HG03460 (cell line): ENCODE measurements around the gene ARHGAP15.

ENCODE experiments used
- ATAC-seq: cut with Tn5 transposase; IDR thresholded peaks from one replicate; pipeline ENCODE4 v1.9.1; 2021; ENCODE audit not compliant: unreplicated experiment

Gene ARHGAP15

DNA sequence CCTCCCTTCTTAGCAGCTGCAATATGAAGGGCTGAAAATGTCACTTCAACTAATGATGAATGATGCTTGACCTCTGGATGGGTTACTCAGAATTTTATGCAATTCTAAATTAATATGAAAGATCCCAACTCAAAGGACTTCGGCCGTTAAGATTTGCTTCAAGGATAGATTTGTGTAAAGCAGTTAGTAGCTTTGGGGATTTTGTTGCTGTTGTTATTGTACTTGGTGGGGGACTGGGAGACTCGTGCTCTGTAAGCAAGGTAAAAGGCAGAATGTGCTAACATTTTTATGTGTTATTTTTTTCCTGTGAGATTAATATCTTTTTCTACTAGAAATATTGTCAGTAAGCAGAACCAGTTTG, 478.8 kb downstream of the ARHGAP15 start:
- ATAC-seq: no peak

DNA sequence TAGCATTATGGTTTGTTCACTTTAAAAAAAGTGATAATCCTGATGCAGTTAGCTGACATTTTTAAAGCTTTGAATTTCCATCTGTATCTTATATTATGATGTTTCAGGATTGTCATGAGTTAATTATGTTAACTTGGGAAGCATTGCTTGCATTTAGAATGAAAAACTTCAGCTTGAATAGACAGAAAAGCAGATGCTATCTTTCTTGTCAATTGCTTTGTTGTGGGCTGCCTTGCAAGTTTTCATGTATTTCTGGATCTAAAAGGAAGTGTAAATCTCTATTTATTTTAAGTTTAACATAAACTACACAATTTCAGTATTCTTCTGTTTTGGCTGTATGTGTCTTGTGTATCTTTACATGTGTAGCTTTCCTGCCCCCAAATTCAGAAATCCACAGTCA, 479.5 kb downstream of the ARHGAP15 start:
- ATAC-seq: no peak

DNA sequence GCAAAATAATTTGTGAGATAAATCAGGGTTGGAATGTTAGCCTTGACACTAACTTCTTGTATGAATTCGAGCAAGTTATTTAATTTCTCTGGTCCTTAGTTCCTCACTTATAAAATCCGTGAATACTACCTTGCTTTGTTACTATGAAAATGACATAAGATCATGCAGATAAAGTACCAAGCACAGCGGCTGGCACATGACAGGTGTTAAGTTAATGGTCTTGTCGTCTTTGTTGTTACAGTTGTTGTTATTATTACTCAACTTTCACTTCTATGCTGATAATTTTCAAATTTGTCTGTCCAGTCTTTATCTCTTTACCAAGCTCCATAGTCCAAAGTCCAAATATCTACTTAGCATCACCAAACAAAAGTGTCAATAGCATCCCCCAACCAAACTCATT, 482.1 kb downstream of the ARHGAP15 start:
- ATAC-seq: no peak

DNA sequence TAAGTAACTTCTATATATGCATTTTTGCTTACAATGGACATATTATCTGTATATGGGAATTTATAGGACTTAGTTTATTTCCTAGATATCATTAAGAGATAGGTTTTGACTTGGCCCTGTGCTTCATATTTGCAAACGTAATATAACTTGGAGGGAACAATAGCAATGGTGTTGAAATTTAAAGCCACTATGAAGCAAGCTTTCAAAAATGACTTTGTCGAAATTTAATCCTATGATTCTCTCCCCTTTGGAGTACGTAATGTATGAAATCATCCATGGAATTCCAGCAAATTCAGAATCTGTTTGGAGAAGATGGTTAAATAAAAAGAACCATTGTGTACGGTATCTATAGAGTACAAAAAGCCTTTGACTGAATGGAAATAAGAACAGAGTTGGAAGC, 486.3 kb downstream of the ARHGAP15 start:
- no peak for ATAC-seq

DNA sequence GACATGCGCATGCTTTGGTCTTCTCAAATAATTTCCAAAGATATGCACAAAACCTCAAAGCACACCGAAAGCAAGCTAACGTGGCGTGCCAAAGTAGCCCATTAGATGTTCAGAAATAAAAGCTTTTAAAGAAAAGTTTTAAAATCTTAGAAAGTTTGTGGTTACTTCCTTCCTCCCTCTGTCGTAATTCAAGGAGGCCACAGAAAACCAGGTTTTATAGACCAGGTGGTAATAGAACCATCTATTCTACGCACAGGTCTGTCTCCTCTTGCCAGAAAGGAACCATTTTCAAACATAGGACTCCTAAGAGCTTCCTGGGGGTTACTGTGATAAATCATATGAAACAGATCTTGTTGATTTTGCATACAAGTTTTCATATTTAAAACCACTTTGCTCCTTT, 487.2 kb downstream of the ARHGAP15 start:
- ATAC-seq: no peak

DNA sequence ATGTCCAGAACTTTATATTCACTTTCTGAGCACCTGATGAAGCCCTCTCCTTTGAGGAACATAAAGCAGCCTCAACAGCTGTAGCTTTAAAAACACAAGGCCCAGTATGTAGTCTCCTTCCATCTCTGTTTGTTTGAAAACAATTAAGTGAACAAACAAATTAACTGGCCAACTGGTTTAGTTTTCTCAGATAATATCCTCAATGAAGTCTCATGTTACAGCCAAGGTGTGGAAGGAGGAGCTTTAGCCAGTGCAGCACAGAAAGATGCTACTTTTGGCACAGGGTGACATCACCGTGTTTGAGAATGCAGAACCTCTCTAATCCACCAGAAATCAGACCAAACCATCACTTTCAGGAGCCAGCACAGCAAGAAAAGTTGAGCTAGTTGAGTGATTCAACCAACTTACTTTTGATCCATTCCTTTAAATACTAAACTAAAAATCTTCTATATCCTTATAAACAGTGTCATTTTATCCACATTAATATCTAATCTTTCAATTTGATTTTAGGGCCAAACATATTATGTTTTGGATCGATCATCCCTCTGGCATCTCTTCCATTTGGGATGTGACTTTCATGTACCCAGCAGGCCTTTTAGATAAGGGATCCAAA, 488.7 kb downstream of the ARHGAP15 start:
- no peak for ATAC-seq

DNA sequence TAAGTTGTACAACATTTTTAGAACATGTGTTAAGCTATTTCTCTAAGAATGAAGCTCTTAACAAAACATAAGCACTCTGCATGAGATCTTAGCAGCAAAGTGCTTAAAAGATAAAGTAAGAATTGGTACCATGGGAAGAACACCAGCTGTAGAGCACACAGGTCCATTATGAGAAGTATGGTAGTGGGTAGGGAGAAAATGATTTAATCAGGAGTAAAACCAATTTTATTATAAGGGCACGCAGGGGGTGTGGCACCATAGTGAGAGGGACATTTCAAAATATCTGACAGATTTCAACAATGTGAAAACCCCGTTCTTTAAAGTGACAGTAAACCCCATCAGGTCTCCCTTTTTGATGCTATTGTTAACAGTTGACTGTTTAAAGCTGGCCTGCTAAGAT, 492.9 kb downstream of the ARHGAP15 start:
- no peak for ATAC-seq

DNA sequence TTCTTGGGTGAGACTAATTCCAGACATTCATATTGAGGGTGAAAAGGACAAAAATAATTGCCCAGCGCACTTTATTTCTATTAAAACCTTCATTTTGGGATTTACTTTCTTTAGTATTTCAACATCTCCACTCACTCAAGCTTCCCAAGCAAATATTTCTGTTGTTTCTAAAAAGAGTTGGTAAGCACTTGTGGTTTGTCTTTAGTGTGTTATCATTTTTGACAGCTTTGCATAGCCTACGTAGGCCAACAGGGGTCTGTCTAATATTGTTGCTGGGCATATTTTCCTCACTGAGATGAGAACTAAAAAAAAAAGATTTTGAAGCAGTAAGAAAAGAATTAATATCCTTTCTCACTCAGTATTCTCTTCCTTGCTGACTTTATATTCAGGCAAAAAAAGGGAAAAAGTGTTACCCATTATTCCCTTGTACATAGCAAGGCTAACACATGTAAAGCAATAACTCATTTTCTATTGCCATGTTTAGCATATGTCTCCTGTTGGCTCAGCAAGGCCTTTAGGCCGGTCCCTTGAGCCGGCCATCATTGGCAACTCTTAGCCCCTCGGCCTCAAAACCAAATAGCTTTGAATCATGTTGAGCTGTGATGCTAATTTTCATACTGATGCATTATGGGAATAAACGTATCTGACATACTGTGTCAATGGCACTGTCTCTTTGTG, 494.2 kb downstream of the ARHGAP15 start:
- ATAC-seq: no peak

DNA sequence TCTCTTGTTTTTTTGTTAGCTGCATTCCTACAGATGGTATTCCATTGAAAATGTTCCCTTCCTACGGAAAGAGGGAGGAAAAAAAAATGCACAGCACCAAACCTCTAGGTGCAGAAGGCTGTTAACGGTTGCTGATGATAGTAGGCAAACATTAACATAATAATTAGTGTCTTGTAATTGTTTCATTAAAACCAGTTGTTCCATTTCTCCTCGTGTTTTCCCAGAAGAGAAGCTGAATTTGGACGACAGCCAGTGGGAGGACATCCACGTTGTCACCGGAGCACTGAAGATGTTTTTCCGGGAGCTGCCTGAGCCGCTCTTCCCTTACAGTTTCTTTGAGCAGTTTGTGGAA, 494.7 kb downstream of the ARHGAP15 start:
- no peak for ATAC-seq

DNA sequence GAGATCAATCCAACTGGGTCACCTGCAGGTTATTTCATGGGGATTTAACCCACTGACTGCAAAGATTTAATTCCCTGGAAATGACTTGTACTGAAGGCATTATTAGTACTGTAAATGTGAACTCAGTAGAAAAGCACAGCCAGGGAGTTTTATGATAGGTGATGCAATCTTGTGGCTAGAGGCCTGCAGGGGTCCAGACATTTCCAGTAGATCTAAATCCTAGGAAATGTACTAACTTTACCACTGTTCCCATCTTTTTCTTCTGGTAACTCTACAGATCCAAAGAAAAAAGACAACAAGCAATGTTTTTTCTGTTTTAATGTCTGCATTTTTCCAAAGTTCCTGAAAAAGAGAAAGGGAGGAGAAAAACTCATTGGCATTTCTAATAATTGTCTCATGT, 500.1 kb downstream of the ARHGAP15 start:
- ATAC-seq: no peak

DNA sequence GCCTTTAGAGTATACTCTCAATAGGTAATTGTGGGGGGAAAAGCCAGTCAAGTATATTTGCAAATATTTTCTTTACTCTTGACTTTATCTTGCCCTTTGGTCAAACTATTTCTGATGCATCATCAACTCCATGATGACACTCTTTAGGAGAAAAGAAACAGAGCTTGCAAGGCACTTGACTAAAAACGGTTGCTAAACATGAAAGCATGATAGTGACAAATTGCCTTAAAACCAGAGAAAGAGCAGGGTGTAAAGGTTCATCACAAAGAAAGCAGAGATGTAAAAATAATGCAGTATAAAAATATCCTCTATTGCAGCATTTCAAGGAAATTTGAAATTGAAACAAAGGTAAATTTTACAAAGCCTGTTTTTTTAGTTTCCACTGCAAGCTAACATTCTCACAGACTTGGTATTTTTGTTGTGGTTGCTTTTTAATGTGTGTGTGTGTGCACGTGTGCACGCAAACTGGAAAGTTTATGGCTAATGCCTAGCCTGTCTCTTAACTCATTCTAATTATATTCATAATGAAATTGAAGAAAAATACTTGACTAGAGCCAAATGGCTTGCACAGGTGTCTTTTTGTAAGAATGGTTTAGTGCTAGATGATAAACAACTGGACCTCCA, 503.6 kb downstream of the ARHGAP15 start:
- no peak for ATAC-seq

DNA sequence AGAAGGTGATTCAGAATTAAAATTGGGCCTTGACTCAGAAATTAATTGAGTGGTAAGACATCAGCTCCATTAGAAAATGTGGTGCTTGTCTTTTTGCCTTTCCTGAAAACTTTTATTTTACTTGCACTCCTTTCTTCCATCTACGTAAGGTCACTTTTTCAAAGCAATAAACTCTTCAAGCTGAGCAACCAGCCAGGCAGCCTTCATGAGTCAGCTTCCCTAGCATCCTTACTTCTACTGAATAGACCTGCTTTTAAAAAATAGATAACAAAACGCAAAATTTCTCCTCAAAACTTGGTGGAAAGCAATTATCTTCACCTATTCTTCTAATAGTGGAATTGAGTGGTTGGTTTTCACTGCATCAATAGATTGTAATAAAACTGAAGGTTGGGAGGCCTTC, 504.2 kb downstream of the ARHGAP15 start:
- no peak for ATAC-seq

DNA sequence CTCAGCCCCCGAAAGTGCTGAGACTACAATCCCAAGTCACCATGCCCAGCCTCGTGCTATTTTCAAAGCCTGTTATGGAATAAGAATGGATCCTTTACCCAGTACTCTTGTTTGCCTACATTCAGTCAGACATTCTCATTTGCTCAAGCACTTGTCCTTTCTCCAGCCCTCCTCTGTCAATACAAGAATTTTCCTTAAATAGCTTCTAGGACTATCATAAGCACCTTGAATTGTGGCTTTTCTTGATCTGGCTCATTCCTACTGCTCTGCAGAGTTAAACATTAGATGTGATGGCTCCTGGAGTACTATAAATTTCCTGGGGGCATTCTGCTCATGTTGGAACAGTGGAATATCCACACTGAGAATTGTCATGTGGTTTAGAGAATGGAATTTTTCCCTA, 506.1 kb downstream of the ARHGAP15 start:
- ATAC-seq: no peak

DNA sequence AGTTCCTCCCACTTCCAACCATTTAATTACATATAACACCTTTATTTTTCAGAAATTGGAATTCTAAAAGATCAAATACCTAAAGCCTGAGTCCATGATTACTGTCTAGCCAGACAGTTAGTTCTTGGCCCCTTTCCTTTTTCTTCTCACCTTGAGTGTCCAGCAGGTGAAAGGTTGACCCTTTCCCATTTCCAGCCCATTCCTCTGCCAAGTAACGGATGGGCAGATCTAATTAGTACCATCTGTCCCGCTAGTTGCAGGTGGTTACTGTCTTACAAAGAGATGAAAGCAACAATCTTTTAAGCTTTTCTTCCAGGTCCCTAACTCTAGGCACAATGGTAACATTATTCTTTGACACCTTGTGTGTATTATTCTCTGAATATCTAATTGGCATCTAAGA, 506.7 kb downstream of the ARHGAP15 start:
- ATAC-seq: no peak

DNA sequence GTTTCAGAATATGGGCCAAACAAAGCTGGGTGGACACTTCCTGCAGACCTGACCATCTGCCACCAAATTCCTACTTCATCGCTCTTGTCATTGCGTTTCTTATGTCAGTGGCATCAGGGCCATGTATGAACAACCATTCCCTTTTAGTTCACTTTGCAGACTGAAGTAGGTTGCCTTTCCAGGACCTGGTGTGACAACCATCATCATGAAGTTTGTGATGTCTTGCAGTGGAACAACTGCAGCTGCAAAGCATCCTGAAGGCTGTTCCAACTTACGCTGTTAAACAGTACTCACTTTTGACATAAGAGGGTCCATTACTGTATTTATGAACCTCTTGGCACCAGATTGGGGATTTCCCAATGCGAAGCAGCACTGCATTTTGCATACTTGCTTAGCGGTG, 511.6 kb downstream of the ARHGAP15 start:
- ATAC-seq: no peak

DNA sequence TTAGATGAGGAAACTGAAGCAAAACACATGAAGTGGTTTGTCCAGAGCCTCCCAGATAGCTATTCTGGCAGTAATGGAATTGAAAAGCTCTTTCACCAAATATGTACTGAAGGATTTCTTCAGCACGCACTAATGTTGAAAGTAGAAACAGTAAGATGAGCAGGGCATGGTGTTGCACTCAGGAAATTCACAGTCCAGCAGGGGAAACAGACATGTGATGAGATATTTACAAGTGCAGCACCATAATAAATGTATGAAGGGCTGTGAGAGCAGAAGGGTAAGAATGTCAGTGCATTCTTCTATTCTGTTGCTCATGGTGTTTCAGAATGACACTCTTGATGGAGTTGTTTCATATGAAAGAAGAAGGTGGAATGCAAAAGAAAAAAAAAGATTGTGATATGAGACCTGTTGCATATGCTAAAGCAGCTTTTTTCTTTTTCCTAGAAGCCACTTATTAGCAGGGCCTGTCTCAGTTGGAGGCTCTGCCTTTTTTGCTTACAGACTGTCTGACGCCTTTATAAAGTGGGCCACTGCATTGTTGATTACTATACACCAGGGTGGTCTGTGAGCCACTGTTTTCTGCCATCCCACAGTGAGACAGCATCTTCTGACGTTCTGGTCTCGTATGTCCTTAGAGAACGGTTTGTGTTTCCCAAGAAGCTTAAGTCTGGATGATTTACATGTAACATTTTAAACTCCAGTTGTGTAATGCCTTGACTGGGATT, 516.9 kb downstream of the ARHGAP15 start:
- no peak for ATAC-seq

DNA sequence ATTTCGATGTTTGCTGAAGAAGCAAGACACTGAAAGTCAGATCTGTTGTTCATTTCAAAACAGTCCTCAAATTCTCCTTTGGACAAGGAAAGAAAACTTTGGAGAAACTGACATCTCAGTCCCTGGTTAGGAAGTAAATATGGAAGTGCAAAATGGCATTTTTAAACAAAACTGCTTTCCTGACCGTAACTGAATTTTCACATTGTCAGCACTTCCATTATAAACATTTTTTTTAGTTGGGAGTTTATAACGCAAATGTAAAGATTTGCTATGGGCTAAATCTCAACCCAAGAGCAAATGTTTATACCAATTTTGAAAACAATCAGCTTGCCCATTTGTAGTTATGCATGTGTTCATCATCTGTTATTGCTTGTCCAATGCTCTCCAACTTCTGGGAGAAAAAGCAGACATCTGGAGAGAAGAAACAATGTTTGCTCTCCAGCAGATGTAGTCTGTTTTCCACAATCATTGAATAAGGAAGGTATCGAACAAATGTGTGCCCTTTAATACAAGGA, 520.1 kb downstream of the ARHGAP15 start:
- ATAC-seq: no peak

DNA sequence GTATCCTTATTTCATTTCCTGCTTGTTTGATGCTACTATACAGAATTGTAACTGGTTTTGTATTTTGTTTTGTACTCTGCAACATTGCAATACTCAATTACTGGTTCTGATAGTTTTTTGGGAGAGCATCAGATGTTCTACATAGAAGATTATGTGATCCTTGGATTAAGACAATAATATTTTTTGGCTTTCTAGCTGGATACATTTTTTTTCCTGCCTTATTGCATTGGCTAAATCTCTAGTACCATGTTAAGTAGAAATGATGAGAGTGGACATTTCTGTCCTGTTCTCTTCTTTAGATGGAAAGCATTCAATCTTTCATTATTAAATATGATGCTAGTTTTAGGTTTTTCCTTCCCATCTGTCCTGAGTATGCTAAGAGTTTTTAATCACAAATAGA, 523.5 kb downstream of the ARHGAP15 start:
- no peak for ATAC-seq

DNA sequence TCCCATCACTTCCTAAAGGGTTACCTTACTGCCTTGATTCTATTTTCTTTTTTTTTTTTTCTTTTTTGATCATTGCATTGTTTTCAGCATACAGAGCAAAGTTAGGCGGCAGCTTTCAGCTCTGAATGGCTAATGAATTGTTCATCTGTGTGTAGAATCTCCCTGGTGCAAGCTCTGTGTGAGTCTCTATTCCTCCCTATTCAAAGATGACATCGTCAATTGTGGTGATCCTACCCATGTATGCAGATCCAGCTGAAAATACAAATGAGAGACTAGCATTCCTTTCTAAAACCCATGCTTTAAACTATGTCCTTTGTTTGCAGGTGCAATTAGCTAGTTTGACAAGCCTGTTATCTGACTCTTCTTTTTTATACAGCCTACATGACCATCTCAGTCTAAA, 539.0 kb downstream of the ARHGAP15 start:
- ATAC-seq: no peak

DNA sequence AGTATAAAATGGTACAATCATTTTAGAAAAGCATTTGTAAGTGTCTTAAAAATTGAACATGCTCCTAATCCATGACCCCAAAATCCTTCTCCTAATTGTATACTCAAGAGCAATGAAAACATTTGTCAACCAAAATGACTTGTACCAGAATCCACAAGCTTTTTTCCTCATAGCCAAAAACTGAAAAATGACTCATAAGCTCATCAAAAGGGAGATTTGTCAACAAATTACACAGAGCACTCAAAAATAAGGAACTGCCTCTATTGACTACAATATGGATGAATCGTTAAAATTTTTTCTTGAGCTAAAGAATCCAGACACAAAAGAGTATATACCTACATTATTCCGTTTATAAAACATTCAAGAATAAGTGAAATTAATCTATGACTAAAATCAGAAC, 544.8 kb downstream of the ARHGAP15 start:
- ATAC-seq: no peak

DNA sequence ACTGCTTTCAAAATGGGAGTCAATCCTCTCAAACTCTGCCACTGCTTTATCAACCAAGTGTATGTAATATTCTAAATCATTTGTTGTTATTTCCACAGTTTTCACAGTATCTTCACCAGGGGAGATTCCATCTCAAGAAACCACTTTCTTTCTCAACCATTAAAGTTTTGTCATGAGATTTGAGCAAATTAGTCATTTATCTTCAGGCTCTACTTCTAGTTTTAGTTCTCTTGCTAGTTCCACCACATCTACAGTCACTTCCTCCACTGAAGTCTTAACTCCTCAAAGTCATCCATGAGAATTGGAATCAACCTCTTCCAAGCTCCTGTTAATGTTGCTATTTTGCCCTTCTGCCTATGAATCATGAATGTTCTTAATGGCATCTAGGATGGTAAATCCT, 545.8 kb downstream of the ARHGAP15 start:
- no peak for ATAC-seq

DNA sequence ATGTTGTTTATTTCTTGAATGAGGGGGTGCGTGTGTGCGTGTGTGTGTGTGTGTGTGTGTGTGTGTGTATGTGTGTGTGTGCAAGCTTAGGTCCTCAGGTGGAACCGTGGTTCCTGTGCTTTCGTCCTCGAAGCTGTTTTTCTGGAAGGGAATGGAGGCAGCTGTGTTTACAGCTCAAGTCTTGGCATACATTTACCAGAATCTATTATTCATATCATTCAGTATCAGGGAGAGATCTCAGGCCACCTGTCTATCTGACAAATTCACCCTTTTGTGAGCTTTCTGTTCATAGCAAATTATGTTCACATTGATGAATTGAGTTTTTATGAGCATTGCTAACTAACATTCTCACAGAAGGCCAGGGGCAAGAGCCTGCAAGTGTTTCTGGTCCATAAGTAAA, 550.4 kb downstream of the ARHGAP15 start:
- no peak for ATAC-seq
